PC-9 (cell line): ENCODE data around the gene MRPL18. TPM values are rescaled to one million over a fixed set of nuclear protein-coding genes. Genes with fewer than 3 reads are reported as not detected.

Source experiments
- BruUV-seq: library from RNA; stranded (reverse); fragments of 400-500 nt; replicated peaks from 2 replicates; lab custom pipeline; 2021; lab: Mats Ljungman, UMichigan
- CTCF ChIA-PET: fragments of 300-600 bp; sonication (Branson Sonifier 250); formaldehyde crosslinking; loops from one replicate; lab custom pipeline; 2022; ENCODE audit warnings: antibody characterized with exemption; lab: Charles Lee
- POLR2A ChIA-PET: fragments of 300-600 bp; sonication (Branson Sonifier 250); formaldehyde crosslinking; loops from one replicate; lab custom pipeline; 2022; ENCODE audit warnings: antibody characterized with exemption; ENCODE audit not compliant: unreplicated experiment; lab: Charles Lee
- DNase-seq, 2 experiments: peaks; one replicate each; pipeline versions ENCODE4 v3.0.0 to v3.0.0-alpha.2; 2015 to 2022; ENCODE audit warnings: mixed read lengths in 1 of 2
- H2AFZ ChIP-seq: fragments of 200-600 bp; sonication (generic); 2 replicates; pipeline ENCODE4 v1.8.1; 2017; ENCODE audit warnings: antibody characterized with exemption
- H3F3A ChIP-seq: fragments of 200-600 bp; sonication (generic); 2 replicates; pipeline ENCODE4 v1.8.1; 2017; ENCODE audit warnings: antibody characterized with exemption, mild to moderate bottlenecking, low read depth; ENCODE audit not compliant: insufficient read depth
- H3K27ac ChIP-seq: fragments of 200-600 bp; sonication (generic); 2 replicates; pipeline ENCODE4 v1.6.1; 2016; ENCODE audit warnings: mixed run types
- H3K27me3 ChIP-seq: fragments of 200-600 bp; sonication (generic); 2 replicates; pipeline ENCODE4 v1.6.1; 2016; ENCODE audit warnings: low read depth, mixed run types; ENCODE audit not compliant: insufficient read depth
- H3K36me3 ChIP-seq: fragments of 200-600 bp; sonication (generic); 2 replicates; pipeline ENCODE4 v1.6.1; 2016; ENCODE audit warnings: low read depth, mixed run types
- H3K4me1 ChIP-seq: fragments of 200-600 bp; sonication (generic); replicated peaks from 2 replicates; pipeline ENCODE4 v1.6.1; 2016; ENCODE audit warnings: mixed run types; ENCODE audit not compliant: insufficient read depth
- H3K4me2 ChIP-seq: fragments of 200-600 bp; sonication (generic); 2 replicates; pipeline ENCODE4 v1.6.1; 2017; ENCODE audit warnings: mixed run types
- H3K4me3 ChIP-seq: fragments of 200-600 bp; sonication (generic); 2 replicates; pipeline ENCODE4 v1.6.1; 2016; ENCODE audit warnings: mixed run types
- H3K79me2 ChIP-seq: fragments of 200-600 bp; sonication (generic); 2 replicates; pipeline ENCODE4 v1.6.1; 2017; ENCODE audit warnings: low read depth, mixed run types
- H3K9me2 ChIP-seq: fragments of 200-600 bp; sonication (generic); 2 replicates; pipeline ENCODE4 v1.8.1; 2017; ENCODE audit warnings: mild to moderate bottlenecking; ENCODE audit not compliant: insufficient read depth
- H3K9me3 ChIP-seq: fragments of 200-600 bp; sonication (generic); 2 replicates; pipeline ENCODE4 v1.8.1; 2016; ENCODE audit warnings: low read depth; ENCODE audit not compliant: insufficient read depth
- H4K20me1 ChIP-seq: fragments of 200-600 bp; sonication (generic); 2 replicates; pipeline ENCODE4 v1.8.1; 2017; ENCODE audit not compliant: insufficient read depth
- EZH2 ChIP-seq: fragments of 200-600 bp; sonication (generic); IDR thresholded peaks from 2 replicates; pipeline ENCODE4 v1.8.0; 2017; ENCODE audit warnings: antibody characterized with exemption, low read depth
- intact Hi-C: fragments of 100-400 bp; cut with micrococcal nuclease; formaldehyde crosslinking; loops from one replicate; pipeline ENCODE4 v1.10.0; 2022; ENCODE audit not compliant: unreplicated experiment
- total RNA-seq: library from RNA; stranded (reverse); gene quantifications from 2 replicates; pipeline ENCODE4 v1.2.3, GENCODE V29; 2021
- TF ChIP-seq, protein P1 (sequence below): fragments of 200-600 bp; sonication (generic); conservative IDR thresholded peaks from 2 replicates; pipeline ENCODE4 v1.6.1; 2017; ENCODE audit warnings: mixed run types, antibody characterized with exemption, mild to moderate bottlenecking, moderate library complexity

Gene MRPL18
- total RNA-seq, 1 experiment from 2014 or later, result 54.4 TPM

DNA sequence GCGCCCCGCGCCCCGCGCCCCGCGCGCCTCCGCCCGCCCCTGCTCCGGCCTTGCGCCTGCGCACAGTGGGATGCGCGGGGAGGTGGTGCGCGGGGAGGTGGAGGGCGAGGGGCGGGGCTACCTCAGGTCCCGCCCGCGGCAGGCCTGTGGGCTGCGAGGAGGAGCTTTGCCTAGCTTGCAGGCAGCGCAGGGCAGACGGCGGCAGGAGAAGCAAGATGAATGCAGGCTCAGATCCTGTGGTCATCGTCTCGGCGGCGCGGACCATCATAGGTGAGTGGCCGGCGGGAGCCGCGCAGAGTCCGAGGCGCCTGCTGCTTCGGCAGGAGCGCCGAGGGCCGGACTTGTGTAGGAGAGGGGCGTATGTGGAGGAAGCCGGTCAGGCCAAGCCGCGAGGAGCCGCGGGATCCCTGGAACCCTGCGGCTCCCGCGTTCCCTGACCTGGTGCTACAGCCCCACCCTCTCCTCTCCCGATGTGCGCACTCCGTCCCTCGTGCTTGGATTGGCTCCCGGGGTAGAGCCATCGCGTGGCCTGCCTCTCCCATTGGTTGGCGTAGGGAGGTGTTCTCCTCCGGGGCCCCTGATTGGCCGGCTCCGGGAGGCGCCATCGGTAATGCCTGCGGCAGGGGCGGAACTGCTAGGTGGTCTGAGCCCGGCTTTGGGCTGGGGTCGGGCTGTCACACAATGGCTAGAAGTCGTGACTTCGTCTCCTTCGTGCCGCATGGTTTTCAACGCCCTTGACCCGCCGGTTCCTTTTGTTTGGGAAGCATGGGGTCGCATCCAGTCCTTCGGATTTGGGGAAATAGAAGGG is 28.2 kb upstream of the MRPL18 start, which contains the start of gene ACAT2:
Gene ACAT2, plus strand, starts transcription at position 173 of the 808 bp plus-strand sequence. Its CDS starts 43 bp downstream, at position 216.
- H4K20me1 ChIP-seq, result peaks cover 4% of the 10 kb centered on the region; the same call in 1 of the 2 replicates
- no peak for TF ChIP-seq EZH2
- TF ChIP-seq, protein P1, sequence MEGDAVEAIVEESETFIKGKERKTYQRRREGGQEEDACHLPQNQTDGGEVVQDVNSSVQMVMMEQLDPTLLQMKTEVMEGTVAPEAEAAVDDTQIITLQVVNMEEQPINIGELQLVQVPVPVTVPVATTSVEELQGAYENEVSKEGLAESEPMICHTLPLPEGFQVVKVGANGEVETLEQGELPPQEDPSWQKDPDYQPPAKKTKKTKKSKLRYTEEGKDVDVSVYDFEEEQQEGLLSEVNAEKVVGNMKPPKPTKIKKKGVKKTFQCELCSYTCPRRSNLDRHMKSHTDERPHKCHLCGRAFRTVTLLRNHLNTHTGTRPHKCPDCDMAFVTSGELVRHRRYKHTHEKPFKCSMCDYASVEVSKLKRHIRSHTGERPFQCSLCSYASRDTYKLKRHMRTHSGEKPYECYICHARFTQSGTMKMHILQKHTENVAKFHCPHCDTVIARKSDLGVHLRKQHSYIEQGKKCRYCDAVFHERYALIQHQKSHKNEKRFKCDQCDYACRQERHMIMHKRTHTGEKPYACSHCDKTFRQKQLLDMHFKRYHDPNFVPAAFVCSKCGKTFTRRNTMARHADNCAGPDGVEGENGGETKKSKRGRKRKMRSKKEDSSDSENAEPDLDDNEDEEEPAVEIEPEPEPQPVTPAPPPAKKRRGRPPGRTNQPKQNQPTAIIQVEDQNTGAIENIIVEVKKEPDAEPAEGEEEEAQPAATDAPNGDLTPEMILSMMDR, result no peak
- intact Hi-C loops, result loop anchor here (1.0 to 2.0 kb wide), 3 partner anchors 27 to 69 kb away; partner anchors contain the start of genes SOD2, TCP1 and WTAP
- peaks cover 6% of the 10 kb centered on the region for H3K36me3 ChIP-seq
- no peaks in the 10 kb centered on the region for H3K9me3 ChIP-seq
- POLR2A ChIA-PET, result interaction anchor here (0.5 to 1.0 kb wide), 4 partner anchors 28 to 1229 kb away, joined by 3 to 9 read pairs (median 3); partner anchors contain the start of gene MAP3K4
- H3K9me2 ChIP-seq, result no peaks in the 10 kb centered on the region
- H3K4me2 ChIP-seq, result peak within 1 kb of the TSS; percentile 76
- H3K27ac ChIP-seq, result peak within 1 kb of the TSS; percentile 79
- no peaks in the 10 kb centered on the region for H3K27me3 ChIP-seq
- BruUV-seq, result no TSS peak
- H3K79me2 ChIP-seq, result peaks cover 12% of the 10 kb centered on the region; the same call in 1 of the 2 replicates
- CTCF ChIA-PET, result no interaction called here
- H3F3A ChIP-seq, result peaks cover 35% of the 10 kb centered on the region
- peak within 1 kb of the TSS; percentile 98 for H3K4me3 ChIP-seq
- peaks cover 14% of the 10 kb centered on the region for H3K4me1 ChIP-seq
- peak within 1 kb of the TSS; percentile 98 for H2AFZ ChIP-seq
- DNase-seq, result peak; percentile 87 to 89

DNA sequence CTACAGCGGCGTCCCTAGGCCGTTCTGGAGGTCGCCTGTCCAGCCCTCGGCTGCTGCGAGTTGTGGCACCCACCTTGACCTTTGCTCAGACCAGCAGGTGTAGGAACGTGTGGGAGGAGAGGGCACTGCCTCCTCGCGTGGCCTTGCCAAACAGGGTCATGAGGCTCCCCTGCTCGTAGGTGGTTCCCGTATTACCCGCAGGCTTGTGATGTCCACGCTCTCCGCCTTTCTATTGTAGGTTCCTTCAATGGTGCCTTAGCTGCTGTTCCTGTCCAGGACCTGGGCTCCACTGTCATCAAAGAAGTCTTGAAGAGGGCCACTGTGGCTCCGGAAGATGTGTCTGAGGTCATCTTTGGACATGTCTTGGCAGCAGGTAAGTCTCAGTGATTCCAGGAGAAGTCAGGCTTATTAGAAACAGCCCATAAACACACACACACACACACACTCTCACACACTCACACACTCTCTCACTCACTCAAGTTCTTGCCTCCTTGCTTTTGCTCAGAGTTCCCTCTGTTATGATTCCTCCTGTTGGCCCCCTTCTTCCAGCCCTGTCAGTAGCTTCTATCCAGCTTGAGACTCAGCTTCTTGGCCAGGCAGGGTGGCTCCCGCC is 27.5 kb upstream of the MRPL18 start:
- Histone ChIP-seq H3K9me2 (no peaks in the 10 kb centered on the region), H2AFZ (peak overlapping the region; percentile 94), H3K79me2 (peaks cover 12% of the 10 kb centered on the region; the same call in 1 of the 2 replicates), H3K4me1 (peaks cover 14% of the 10 kb centered on the region), H3K4me2 (peak overlapping the region; percentile 76), H4K20me1 (peaks cover 4% of the 10 kb centered on the region; the same call in 1 of the 2 replicates), H3K27me3 (no peaks in the 10 kb centered on the region), H3F3A (peaks cover 28% of the 10 kb centered on the region), H3K4me3 (peak overlapping the region; percentile 98), H3K27ac (no peak overlapping the region), H3K9me3 (no peaks in the 10 kb centered on the region), H3K36me3 (peaks cover 6% of the 10 kb centered on the region)
- TF ChIP-seq EZH2, result no peak
- TF ChIP-seq, protein P1, result no peak
- intact Hi-C loops, result loop anchor here (1.0 to 2.0 kb wide), 3 partner anchors 26 to 69 kb away; partner anchors contain the start of genes SOD2, TCP1 and WTAP
- no peak for DNase-seq
- BruUV-seq, result no TSS peak
- CTCF ChIA-PET, result no interaction called here
- POLR2A ChIA-PET, result interaction anchor here (0.6 kb wide), 1 partner anchor 24 kb away, joined by 5 read pairs; no protein-coding TSS in a partner anchor

DNA sequence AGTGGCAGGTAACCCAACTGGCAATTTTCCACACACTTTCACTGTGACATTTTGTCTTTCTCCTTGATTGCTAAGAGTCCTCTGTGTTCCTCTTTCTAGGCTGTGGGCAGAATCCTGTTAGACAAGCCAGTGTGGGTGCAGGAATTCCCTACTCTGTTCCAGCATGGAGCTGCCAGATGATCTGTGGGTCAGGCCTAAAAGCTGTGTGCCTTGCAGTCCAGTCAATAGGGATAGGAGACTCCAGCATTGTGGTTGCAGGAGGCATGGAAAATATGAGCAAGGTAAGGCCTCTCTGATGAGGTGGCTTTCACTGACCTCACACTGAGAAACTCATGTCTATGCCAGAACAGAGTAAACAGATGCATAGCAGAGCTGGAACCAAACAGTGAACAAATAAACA is 23.4 kb upstream of the MRPL18 start:
- Histone ChIP-seq H4K20me1 (no peaks in the 10 kb centered on the region), H3K36me3 (peaks cover 18% of the 10 kb centered on the region), H3K9me3 (no peaks in the 10 kb centered on the region), H3F3A (no peaks in the 10 kb centered on the region), H3K9me2 (no peaks in the 10 kb centered on the region), H3K79me2 (peaks cover 4% of the 10 kb centered on the region; the same call in 1 of the 2 replicates), H3K4me1 (no peaks in the 10 kb centered on the region), H3K4me2 (no peak overlapping the region), H2AFZ (no peak overlapping the region), H3K4me3 (no peak overlapping the region), H3K27ac (no peak overlapping the region), H3K27me3 (no peaks in the 10 kb centered on the region)
- ChIA-PET CTCF (no interaction called here), POLR2A (no interaction called here)
- DNase-seq, result no peak
- no peak for TF ChIP-seq EZH2
- TF ChIP-seq, protein P1, result no peak
- BruUV-seq, result no TSS peak
- intact Hi-C loops, result no loop called here
